Lung (tissue), 12 donors: ENCODE results near the gene ITGA5. TPM values are rescaled to one million over a fixed set of nuclear protein-coding genes. Genes with fewer than 3 reads are reported as not detected.

Source experiments
- ATAC-seq: fragments of 200-7000 bp; cut with Tn5 transposase; one replicate; pipeline ENCODE4 v1.9.1; 2020; ENCODE audit warnings: moderate number of reproducible peaks; ENCODE audit not compliant: insufficient read depth, low FRiP score
- DNase-seq, 3 donors: peaks; one replicate each; pipeline ENCODE4 v3.0.0-alpha.2; 2013 to 2017
- H3K27ac ChIP-seq, 2 donors: one replicate each; pipeline ENCODE4 v1.5.1; 2013; ENCODE audit warnings: mild to moderate bottlenecking in 2 of 2, moderate library complexity in 2 of 2, control low read depth in 1 of 2, inconsistent platforms in 1 of 2, low read depth in 1 of 2, low read length in 1 of 2
- H3K27me3 ChIP-seq, 3 donors: one replicate each; pipeline ENCODE4 v1.5.1; 2013; ENCODE audit warnings: low read length in 2 of 3; ENCODE audit not compliant: control insufficient read depth in 3 of 3, insufficient read depth in 3 of 3
- H3K36me3 ChIP-seq, 4 donors: one replicate each; pipeline ENCODE4 v1.5.1; 2013; ENCODE audit warnings: low read length in 4 of 4, mild to moderate bottlenecking in 1 of 4, moderate library complexity in 1 of 4; ENCODE audit not compliant: control insufficient read depth in 4 of 4, insufficient read depth in 4 of 4
- H3K4me1 ChIP-seq, 5 donors: one replicate each; pipeline ENCODE4 v1.5.1; 2013; ENCODE audit warnings: low read length in 5 of 5, mild to moderate bottlenecking in 2 of 5, moderate library complexity in 1 of 5; ENCODE audit not compliant: control insufficient read depth in 5 of 5, insufficient read depth in 5 of 5
- H3K4me3 ChIP-seq: one replicate; pipeline ENCODE4 v1.5.1; 2013; ENCODE audit warnings: mild to moderate bottlenecking, control low read depth, moderate library complexity
- H3K9ac ChIP-seq, 2 donors: one replicate each; pipeline ENCODE4 v1.5.1; 2013; ENCODE audit warnings: low read length in 2 of 2, control low read depth in 1 of 2; ENCODE audit not compliant: insufficient read depth in 1 of 2
- H3K9me3 ChIP-seq, 4 donors: one replicate each; pipeline ENCODE4 v1.5.1; 2013; ENCODE audit warnings: low read length in 3 of 4, mild to moderate bottlenecking in 1 of 4, moderate library complexity in 1 of 4; ENCODE audit not compliant: control insufficient read depth in 4 of 4, insufficient read depth in 3 of 4
- WGBS, 2 donors: extraction: QIAGEN DNeasy Blood & Tissue Kit; methylation state at CpG; one replicate each; pipeline ENCODE4 v1.1.7; 2013; 5-methylcytosine and 5-hydroxymethylcytosine counted together
- polyA plus RNA-seq, 2 donors: library from polyadenylated mRNA; stranded (reverse); fragments of 200-250 nt; gene quantifications; one replicate each; pipeline ENCODE4 v1.2.1, GENCODE V29; 2013
- total RNA-seq, 2 donors: library from RNA; depleted of rRNA in 1 of 2; stranded (reverse); fragments of >200 nt in 1 of 2; gene quantifications; one replicate each; pipeline ENCODE4 v1.2.1, GENCODE V29; 2014 to 2021
- TF ChIP-seq, protein P1 (sequence below): IDR thresholded peaks from 2 replicates; pipeline ENCODE4 v1.5.1; 2012; ENCODE audit warnings: mild to moderate bottlenecking; ENCODE audit errors: control extremely low read depth, extremely low read depth
- donor health status: control.
- donor health status: control.
- donor health status: Bipolar disorder and iron deficiency.
- donor health status: healthy.
- donor health status: DM: yes; HTN: yes; CAD: no.

Gene ITGA5
- total and polyA plus RNA-seq, 4 donors = 39.8 to 134 (median 101) TPM

GRCh38 chr12:54376596-54376995 is 42.5 kb downstream of the ITGA5 start:
- 85 to 90% methylated on average over 4 of the region's 4 CpGs for WGBS, 2 donors
- H3K9ac ChIP-seq = no peak overlapping the region
- H3K36me3 ChIP-seq = peaks cover 0 to 9% (median 0%) of the 10 kb centered on the region in 4 donors
- DNase-seq (no peak), ATAC-seq (no peak)
- H3K27me3 ChIP-seq = no peaks in the 10 kb centered on the region
- TF ChIP-seq, protein P1, sequence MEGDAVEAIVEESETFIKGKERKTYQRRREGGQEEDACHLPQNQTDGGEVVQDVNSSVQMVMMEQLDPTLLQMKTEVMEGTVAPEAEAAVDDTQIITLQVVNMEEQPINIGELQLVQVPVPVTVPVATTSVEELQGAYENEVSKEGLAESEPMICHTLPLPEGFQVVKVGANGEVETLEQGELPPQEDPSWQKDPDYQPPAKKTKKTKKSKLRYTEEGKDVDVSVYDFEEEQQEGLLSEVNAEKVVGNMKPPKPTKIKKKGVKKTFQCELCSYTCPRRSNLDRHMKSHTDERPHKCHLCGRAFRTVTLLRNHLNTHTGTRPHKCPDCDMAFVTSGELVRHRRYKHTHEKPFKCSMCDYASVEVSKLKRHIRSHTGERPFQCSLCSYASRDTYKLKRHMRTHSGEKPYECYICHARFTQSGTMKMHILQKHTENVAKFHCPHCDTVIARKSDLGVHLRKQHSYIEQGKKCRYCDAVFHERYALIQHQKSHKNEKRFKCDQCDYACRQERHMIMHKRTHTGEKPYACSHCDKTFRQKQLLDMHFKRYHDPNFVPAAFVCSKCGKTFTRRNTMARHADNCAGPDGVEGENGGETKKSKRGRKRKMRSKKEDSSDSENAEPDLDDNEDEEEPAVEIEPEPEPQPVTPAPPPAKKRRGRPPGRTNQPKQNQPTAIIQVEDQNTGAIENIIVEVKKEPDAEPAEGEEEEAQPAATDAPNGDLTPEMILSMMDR = no peak
- H3K4me3 ChIP-seq = no peak overlapping the region
- peaks cover 0 to 38% (median 14%) of the 10 kb centered on the region in 5 donors for H3K4me1 ChIP-seq
- H3K27ac ChIP-seq = peak overlapping the region in 1 of 2 donors; percentile 25
- no peaks in the 10 kb centered on the region for H3K9me3 ChIP-seq

DNA sequence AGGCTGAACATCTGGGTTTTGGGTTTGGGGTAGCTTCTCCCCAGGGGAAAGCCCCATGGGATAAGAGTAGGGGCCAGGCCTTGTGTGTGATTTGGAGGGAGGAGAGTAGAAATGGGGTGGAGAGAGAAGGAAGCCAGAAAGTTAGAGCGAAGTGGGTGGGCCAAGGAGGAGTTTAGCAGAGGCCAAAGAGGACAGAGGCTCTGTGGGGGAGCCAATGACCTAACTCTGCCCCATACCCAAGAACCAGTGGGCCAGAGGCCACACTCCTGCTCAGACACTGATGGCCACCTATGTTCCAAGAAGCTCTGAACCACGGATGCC is 43.8 kb downstream of the ITGA5 start:
- no peak overlapping the region for H3K4me3 ChIP-seq
- H3K27ac ChIP-seq = no peak overlapping the region
- TF ChIP-seq, protein P1 = no peak
- peak overlapping the region in 1 of 2 donors; percentile 61 for H3K9ac ChIP-seq
- no peaks in the 10 kb centered on the region for H3K27me3 ChIP-seq
- ATAC-seq = no peak
- H3K9me3 ChIP-seq = no peaks in the 10 kb centered on the region
- peaks cover 0 to 14% (median 0%) of the 10 kb centered on the region in 4 donors for H3K36me3 ChIP-seq
- 77 to 85% methylated on average over 2 of the region's 2 CpGs for WGBS, 2 donors
- peaks cover 0 to 52% (median 14%) of the 10 kb centered on the region in 5 donors for H3K4me1 ChIP-seq
- DNase-seq = no peak

DNA sequence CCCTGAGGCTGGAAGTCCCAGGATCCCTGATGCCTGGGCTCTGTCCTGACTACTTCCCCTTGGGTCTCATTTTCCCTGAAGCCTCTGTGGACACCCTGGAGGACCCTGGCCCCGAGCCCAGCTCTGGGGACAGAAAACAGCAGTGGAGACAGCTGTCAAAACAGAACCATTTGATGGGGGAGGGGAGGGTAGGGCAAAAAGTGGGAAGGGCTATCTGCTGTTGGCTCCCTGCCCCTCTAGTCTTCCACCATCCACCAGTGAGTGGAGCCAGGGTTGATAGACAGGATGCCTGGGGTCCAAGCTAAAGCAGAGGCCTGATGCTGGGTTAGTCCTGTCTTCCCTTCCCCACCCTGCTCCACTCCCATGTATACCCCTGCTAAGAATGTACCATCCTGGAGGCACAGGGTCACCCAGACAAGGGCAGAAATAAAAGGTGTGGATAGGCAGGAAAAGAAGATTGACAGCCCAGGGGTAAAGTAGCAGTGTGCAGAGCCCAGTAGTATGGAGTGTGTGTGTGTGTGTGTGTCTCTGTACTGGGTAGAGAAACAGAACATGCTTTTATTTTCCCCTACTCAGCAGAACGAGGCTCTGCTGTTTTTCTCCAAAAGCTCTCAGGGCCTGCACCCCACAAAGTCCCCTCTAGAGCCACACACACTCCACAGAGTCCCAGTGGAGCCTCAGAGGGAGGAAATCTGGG is 44.4 kb downstream of the ITGA5 start:
- Histone ChIP-seq H3K27me3 (no peaks in the 10 kb centered on the region), H3K27ac (no peak overlapping the region), H3K9me3 (no peaks in the 10 kb centered on the region), H3K36me3 (peaks cover 0 to 14% (median 0%) of the 10 kb centered on the region in 4 donors), H3K9ac (peak overlapping the region in 1 of 2 donors; percentile 61), H3K4me3 (no peak overlapping the region), H3K4me1 (peaks cover 0 to 54% (median 14%) of the 10 kb centered on the region in 5 donors)
- WGBS, 2 donors = 60 to 80% methylated on average over 2 of the region's 2 CpGs
- no peak for ATAC-seq
- peak in 1 of 3 donors; percentile 53 for DNase-seq
- TF ChIP-seq, protein P1 = no peak
